ENCODE measurements around the gene EPHA1. TPM values are rescaled to one million over a fixed set of nuclear protein-coding genes. Genes with fewer than 3 reads are reported as not detected.

Gene EPHA1
- total RNA-seq, 8 experiments from 2014 or later, result 0.65 to 6.2 (median 0.98) TPM

DNA sequence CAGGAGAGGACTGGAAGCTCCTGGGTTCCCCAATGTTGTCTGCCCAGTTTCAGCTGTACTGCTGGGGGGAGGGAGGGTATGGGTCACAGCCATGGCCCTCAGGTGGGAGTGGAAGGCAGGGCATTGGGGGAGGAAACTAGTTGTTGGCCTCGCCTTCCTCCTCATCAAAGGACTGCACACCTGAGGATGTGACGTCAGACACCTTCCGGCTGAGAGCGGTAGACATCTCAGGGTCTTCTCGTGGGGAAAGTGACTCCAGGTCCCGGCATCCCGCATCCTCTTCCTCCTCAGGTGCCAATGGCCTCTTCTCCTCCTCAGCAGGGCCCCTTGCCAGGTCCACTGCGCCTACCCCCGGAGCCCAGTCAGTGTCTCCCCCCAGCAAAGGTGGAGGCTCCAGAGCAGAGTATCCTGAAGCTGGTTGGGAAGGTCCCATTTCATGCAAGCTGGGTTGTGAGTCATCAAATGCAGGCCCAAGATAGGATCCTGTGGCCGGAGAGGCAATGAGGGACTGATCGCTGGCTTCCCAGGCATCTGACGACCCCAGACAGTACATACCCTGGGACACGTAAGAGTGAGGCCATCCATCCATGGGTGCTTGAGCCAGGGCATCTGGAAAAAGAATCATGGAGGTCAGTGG, 52.1 kb downstream of the EPHA1 start:
- peak in 2 of 8 experiments; percentile 85 to 94 for ATAC-seq (replicated peaks in 6 of 8)
- Histone ChIP-seq H3K27ac (no peak overlapping the region), H3K4me3 (no peak overlapping the region), H3K4me1 (replicated peaks in 1 of 2) (peaks cover 5 to 19% of the 10 kb centered on the region in 2 donors)
- in situ Hi-C loops (cut with MboI; ENCODE audit: low pct_unique_long_range_greater_than_20kb in 2 of 9, low sequenced_read_pairs in 9 of 9, unreplicated experiment in 9 of 9), result no loop called here
- WGBS, 10 experiments, result 36 to 100% (median 91%) methylated on average over 2 to 4 of the region's 13 CpGs; no CpG with 5 or more reads in 4 of the 10 experiments

DNA sequence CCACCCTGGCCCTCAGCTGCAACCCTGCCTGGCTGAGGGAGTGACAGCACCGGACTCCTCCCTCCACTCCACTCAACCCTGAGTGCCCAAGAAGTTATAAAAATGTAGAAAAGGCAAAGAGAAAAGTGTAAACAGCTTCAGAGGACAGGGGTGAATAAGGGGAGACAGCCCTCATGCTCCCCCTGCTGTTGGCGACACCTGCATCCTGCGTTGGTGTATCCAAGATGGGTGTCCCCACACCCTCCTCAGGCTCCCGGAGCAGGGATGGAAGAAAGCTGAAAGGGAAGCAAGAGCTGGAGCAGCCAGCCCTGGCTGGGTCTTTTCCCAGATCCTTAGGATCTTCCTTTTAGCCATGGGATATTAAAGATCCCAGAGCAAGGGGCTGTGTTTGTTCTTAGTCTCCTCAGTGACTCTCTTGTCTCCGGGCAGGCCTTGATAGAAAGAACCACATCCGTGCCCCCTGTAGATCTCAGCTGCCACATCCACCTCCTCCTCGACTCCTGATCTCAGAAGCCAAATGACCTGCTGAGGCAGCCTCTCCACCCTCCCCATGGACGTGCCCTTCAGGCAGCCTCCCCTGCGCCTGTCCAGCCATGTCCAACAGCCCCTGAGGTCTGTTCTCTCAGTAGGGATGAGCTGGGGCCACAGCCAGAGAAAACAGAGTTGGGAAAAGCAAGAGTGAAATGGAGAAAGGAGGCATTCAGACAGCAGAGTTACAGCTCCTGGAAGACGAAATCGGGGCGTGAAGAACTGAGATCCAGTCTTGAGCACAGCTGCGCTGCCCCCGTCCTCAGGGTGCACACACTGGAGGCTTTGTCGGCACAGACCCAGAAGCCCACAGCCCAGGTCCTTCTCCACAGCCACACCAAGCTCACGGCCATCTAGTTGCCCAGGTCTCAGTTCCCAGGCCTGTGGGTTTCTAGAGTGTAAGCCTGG, 52.9 kb downstream of the EPHA1 start:
- no peak for ATAC-seq (replicated peaks in 6 of 8)
- in situ Hi-C loops (cut with MboI; ENCODE audit: low pct_unique_long_range_greater_than_20kb in 2 of 9, low sequenced_read_pairs in 9 of 9, unreplicated experiment in 9 of 9), result no loop called here
- WGBS, 10 experiments, result 20 to 95% (median 89%) methylated on average over 1 to 11 of the region's 16 CpGs; no CpG with 5 or more reads in 1 of the 10 experiments
- peaks cover 5 to 16% of the 10 kb centered on the region in 2 donors for H3K4me1 ChIP-seq (replicated peaks in 1 of 2)
- H3K27ac ChIP-seq, result no peak overlapping the region
- H3K4me3 ChIP-seq, result no peak overlapping the region

DNA sequence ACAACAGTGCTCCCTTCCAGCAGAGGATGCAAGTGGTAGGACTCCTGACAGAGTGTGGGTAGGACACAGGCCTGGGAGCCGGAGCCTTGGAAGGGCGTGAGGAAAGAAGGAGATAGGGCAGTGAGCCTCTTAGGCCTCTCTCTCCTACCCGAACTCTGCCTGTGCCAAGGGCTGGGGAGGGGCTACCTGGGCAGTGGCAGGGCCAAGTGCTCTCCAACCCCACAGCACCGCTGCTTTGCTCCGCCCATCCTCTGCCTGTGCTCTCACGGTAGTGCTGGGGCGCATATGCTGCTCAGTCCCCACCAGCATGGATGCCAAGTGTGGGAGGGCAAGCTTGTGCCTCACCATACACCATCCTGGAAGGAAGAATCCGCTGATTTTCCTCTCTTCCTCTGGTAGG, 53.7 kb downstream of the EPHA1 start:
- in situ Hi-C loops (cut with MboI; ENCODE audit: low pct_unique_long_range_greater_than_20kb in 2 of 9, low sequenced_read_pairs in 9 of 9, unreplicated experiment in 9 of 9), result no loop called here
- H3K4me1 ChIP-seq (replicated peaks in 1 of 2), result peaks cover 5 to 13% of the 10 kb centered on the region in 2 donors

DNA sequence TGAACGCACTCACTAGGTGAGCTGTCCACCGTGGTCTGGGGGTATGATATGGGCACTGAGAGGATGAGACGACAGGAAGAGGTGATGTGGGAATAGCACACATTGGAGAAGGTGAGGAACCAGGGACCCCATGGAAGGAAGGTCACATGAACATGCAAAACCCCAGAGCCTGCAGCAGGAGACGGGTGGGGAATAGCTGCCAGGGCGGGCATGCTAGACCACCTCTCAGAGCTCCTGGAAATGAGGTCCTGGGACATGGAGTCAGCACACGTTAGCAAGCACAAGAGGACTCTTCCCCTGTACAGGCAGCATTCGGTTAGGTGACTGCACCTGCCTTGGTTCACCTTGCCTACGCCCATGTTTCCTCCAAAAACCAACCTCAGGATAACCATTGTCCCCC, 54.3 kb downstream of the EPHA1 start:
- no peak overlapping the region for H3K4me3 ChIP-seq
- H3K4me1 ChIP-seq (replicated peaks in 1 of 2), result peaks cover 5 to 13% of the 10 kb centered on the region in 2 donors
- no peak for ATAC-seq (replicated peaks in 6 of 8)
- no peak overlapping the region for H3K27ac ChIP-seq
- WGBS, 10 experiments, result 10 to 100% (median 80%) methylated on average over 1 to 3 of the region's 8 CpGs; no CpG with 5 or more reads in 3 of the 10 experiments
- in situ Hi-C loops (cut with MboI; ENCODE audit: low pct_unique_long_range_greater_than_20kb in 2 of 9, low sequenced_read_pairs in 9 of 9, unreplicated experiment in 9 of 9), result no loop called here

More for the DNA sequence above, 53.7 kb downstream of the EPHA1 start:
- Histone ChIP-seq H3K4me3 (no peak overlapping the region), H3K27ac (no peak overlapping the region)
- WGBS, 10 experiments, result 30 to 95% (median 84%) methylated on average over 1 to 7 of the region's 8 CpGs; no CpG with 5 or more reads in 6 of the 10 experiments
- no peak for ATAC-seq (replicated peaks in 6 of 8)

DNA sequence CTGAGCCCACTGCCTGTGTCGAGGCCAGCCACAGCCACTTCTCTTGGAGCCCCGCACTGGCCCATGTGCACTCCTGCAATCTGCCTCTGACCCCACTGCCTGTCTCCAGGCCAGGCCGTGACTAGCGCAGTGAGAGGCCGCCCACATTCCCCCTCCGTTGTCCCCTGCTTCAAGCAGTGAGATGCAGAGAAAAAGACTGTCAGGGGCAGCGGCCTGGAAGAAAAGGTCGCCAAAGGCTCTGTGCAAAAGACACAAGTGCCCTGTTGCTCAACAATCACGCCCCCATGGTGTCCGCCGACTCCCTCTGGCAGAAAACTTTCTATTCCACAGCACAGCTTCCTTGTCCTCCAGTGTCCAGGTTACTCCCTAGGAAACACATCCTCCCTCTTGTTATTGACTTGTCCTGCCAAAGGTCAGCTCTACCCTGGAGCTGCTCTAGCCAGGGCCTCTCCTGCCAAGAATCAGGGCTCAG, 56.1 kb downstream of the EPHA1 start:
- Histone ChIP-seq H3K4me3 (no peak overlapping the region), H3K4me1 (replicated peaks in 1 of 2) (peaks cover 5 to 13% of the 10 kb centered on the region in 2 donors), H3K27ac (peak overlapping the region in 1 of 2 donors; percentile 21)
- peak in 5 of 8 experiments; percentile 71 to 88 (median 79) for ATAC-seq (replicated peaks in 6 of 8)
- 0 to 36% (median 22%) methylated on average over 1 to 6 of the region's 11 CpGs; no CpG with 5 or more reads in 7 of the 10 experiments for WGBS, 10 experiments
- in situ Hi-C loops (cut with MboI; ENCODE audit: low pct_unique_long_range_greater_than_20kb in 2 of 9, low sequenced_read_pairs in 9 of 9, unreplicated experiment in 9 of 9), result no loop called here

DNA sequence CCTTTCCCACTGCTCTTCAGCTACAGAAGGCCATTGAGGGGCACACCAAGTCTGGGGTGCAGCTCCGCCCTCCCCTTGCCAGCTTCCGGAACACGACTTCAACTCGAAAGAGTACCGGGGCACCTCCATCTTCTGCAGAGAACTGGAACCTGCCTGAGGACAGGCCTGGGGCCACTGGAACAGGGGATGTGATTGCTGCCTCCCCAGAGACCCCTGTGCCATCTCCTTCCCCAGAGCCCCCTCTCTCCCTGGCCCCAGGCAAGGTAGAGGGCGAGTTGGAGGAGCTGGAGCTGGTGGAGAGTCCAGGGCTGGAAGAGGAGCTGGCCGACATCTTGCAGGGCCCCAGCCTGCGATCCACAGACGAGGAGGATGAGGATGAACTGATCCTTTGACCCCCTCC, 57.1 kb downstream of the EPHA1 start:
- no peak for ATAC-seq (replicated peaks in 6 of 8)
- no peak overlapping the region for H3K4me3 ChIP-seq
- in situ Hi-C loops (cut with MboI; ENCODE audit: low pct_unique_long_range_greater_than_20kb in 2 of 9, low sequenced_read_pairs in 9 of 9, unreplicated experiment in 9 of 9), result no loop called here
- peaks cover 5 to 13% of the 10 kb centered on the region in 2 donors for H3K4me1 ChIP-seq (replicated peaks in 1 of 2)
- WGBS, 10 experiments, result 56 to 100% (median 88%) methylated on average over 1 to 6 of the region's 9 CpGs; no CpG with 5 or more reads in 1 of the 10 experiments
- no peak overlapping the region for H3K27ac ChIP-seq

DNA sequence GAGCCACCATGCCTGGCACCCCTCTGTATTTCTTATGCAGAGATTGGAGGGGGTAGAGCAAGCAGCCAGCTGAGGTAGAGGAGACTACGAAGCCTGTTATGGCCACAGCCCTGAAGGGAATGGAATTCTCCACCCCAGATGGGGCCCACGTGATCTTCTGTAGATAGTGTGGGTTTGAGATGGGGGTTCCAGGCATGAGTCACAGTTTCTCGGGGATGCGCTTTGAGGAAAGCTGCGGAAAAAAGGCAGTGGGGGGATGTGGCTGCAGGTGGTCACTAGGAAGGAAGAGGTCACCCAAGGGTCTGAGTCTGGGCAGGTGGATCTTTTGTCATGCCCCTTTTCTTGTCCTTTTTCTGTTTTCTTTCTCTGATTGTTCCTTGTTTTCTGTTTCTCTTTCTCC, 57.6 kb downstream of the EPHA1 start:
- peak in 1 of 8 experiments; percentile 39 for ATAC-seq (replicated peaks in 6 of 8)
- no peak overlapping the region for H3K4me3 ChIP-seq
- in situ Hi-C loops (cut with MboI; ENCODE audit: low pct_unique_long_range_greater_than_20kb in 2 of 9, low sequenced_read_pairs in 9 of 9, unreplicated experiment in 9 of 9), result no loop called here

DNA sequence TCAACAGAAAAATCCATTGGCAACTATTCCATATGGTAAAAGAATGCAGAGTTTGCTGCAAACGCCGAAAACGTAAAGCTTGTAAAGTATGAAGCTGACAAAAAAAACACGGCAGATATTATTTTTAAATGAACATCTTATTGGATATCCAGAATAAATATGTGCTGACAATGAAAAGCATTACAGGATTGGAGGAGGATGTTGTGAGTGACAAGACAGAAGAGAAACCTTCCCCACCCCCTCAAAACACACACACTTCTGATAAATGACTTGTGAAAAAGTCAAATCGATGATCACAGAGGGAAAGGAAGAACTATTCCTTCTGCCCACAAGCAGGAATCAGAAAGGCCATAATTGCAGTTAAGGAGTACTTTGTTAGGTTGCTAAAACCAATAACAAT, 60.7 kb downstream of the EPHA1 start:
- ATAC-seq (replicated peaks in 6 of 8), result no peak
- in situ Hi-C loops (cut with MboI; ENCODE audit: low pct_unique_long_range_greater_than_20kb in 2 of 9, low sequenced_read_pairs in 9 of 9, unreplicated experiment in 9 of 9), result no loop called here
- H3K4me3 ChIP-seq, result no peak overlapping the region
- no peak overlapping the region for H3K27ac ChIP-seq
- WGBS, 10 experiments, result 0 to 85% (median 58%) methylated on average over 1 to 5 of the region's 5 CpGs
- H3K4me1 ChIP-seq (replicated peaks in 1 of 2), result peaks cover 5 to 13% of the 10 kb centered on the region in 2 donors

More for the DNA sequence above, 57.6 kb downstream of the EPHA1 start:
- Histone ChIP-seq H3K4me1 (replicated peaks in 1 of 2) (peaks cover 5 to 13% of the 10 kb centered on the region in 2 donors), H3K27ac (no peak overlapping the region)
- 36 to 100% (median 88%) methylated on average over 1 to 4 of the region's 5 CpGs; no CpG with 5 or more reads in 5 of the 10 experiments for WGBS, 10 experiments

DNA sequence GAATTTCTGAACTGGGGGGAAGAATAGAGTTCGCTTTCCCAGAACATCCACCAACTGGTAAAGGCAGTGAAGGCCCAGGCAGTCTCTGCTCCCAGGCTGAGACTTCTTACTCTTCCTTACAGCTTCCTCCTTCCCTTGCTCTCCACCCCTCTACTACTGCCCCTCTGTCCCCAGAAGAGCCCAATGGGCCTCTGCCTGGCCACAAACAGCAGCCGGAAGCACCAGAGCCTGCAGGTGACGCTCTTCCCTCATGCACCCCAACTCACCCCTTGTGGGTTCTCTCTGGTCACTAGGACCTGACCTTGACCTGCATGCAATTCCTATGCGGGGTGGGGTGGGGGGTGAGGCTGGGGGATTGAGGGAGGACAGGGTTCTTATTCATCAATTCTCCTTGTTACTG, 62.6 kb downstream of the EPHA1 start:
- in situ Hi-C loops (cut with MboI; ENCODE audit: low pct_unique_long_range_greater_than_20kb in 2 of 9, low sequenced_read_pairs in 9 of 9, unreplicated experiment in 9 of 9), result no loop called here
- H3K4me3 ChIP-seq, result no peak overlapping the region

DNA sequence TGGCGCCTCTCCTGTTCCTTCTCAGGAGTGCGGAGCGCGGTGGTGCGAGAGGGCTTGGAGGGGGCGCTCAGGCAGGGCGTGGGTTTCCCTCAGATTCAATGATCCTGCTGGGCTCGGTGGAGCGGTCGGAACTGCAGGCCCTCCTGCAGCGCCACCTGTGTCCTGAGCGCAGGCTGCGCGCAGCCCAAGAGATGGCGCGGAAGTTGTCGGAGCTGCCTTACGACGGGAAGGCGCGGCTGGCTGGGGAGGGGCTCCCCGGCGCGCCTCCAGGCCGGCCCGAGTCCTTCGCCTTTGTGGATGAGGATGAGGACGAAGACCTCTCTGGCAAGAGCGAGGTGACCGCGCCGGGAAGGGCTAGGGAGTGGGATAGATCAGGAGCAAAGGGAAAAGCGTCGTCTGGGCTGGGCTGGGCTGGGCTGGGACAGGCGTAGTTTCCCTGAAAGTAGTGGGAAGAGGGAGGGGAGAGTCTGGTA, 63.2 kb downstream of the EPHA1 start:
- H3K4me3 ChIP-seq, result no peak overlapping the region

More for the DNA sequence above, 62.6 kb downstream of the EPHA1 start:
- ATAC-seq (replicated peaks in 6 of 8), result no peak
- H3K27ac ChIP-seq, result no peak overlapping the region
- WGBS, 10 experiments, result 83% methylated on average over 1 of the region's 4 CpGs; no CpG with 5 or more reads in 9 of the 10 experiments
- H3K4me1 ChIP-seq (replicated peaks in 1 of 2), result no peaks in the 10 kb centered on the region

DNA sequence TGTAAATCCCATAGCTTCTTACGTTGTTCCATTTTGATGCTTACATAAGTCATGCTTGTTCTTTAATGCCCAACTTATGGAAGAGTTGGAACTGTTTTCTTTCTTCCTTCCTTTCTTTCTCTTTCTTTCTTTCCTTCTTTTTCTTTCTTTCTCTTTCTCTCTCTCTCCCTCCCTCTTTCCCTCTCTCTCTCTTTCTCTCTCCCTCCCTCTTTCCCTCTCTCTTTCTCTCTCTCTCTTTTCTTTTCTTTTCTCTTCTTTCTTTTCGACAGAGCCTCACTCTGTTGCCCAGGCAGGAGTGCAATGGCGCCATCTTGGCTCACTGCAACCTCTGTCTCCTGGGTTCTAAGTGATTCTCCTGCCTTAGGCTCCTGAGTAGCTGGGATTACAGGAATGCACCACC, 65.1 kb downstream of the EPHA1 start:
- 27 to 93% (median 76%) methylated on average over 1 to 3 of the region's 3 CpGs for WGBS, 10 experiments
- no peak for ATAC-seq (replicated peaks in 6 of 8)
- Histone ChIP-seq H3K4me1 (replicated peaks in 1 of 2) (no peaks in the 10 kb centered on the region), H3K4me3 (no peak overlapping the region), H3K27ac (no peak overlapping the region)
- in situ Hi-C loops (cut with MboI; ENCODE audit: low pct_unique_long_range_greater_than_20kb in 2 of 9, low sequenced_read_pairs in 9 of 9, unreplicated experiment in 9 of 9), result no loop called here

More for the DNA sequence above, 63.2 kb downstream of the EPHA1 start:
- no peaks in the 10 kb centered on the region for H3K4me1 ChIP-seq (replicated peaks in 1 of 2)
- 10 to 57% (median 29%) methylated on average over 1 to 10 of the region's 35 CpGs; no CpG with 5 or more reads in 5 of the 10 experiments for WGBS, 10 experiments
- no peak overlapping the region for H3K27ac ChIP-seq
- ATAC-seq (replicated peaks in 6 of 8), result peak; percentile 90 to 100 (median 97)
- in situ Hi-C loops (cut with MboI; ENCODE audit: low pct_unique_long_range_greater_than_20kb in 2 of 9, low sequenced_read_pairs in 9 of 9, unreplicated experiment in 9 of 9), result no loop called here

DNA sequence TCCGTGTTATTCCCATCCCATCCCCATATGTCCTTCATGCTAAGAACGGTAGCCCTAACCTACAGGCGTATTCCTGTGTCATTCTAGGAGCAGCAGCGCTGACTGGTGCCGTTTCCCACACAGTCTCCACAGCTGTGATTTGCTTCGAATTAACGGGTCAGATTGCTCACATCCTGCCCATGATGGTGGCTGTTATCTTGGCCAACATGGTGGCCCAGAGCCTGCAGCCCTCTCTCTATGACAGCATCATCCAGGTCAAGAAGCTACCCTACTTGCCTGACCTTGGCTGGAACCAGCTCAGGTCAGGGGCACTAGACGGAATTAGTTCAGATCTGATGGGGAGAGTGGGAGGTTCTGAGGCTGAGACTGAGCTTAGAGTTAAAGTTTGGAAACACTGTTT, 66.8 kb downstream of the EPHA1 start:
- WGBS, 10 experiments, result 62 to 100% (median 95%) methylated on average over 1 to 6 of the region's 8 CpGs
- no peak overlapping the region for H3K27ac ChIP-seq
- H3K4me3 ChIP-seq, result no peak overlapping the region
- no peaks in the 10 kb centered on the region for H3K4me1 ChIP-seq (replicated peaks in 1 of 2)
- no peak for ATAC-seq (replicated peaks in 6 of 8)
- in situ Hi-C loops (cut with MboI; ENCODE audit: low pct_unique_long_range_greater_than_20kb in 2 of 9, low sequenced_read_pairs in 9 of 9, unreplicated experiment in 9 of 9), result no loop called here

Data from motor neuron (in vitro differentiated cells).